ENCODE data around the gene CAMP. TPM values are rescaled to one million over a fixed set of nuclear protein-coding genes. Genes with fewer than 3 reads are reported as not detected.
"Not testable (repeated sequence)": the region's sequence is repeated elsewhere in the genome, so short reads cannot be mapped to it uniquely, and the experiment has no call there.

Gene CAMP
- total RNA-seq, 2 experiments from 2014 or later = not detected

- peak overlapping the region; percentile 85 for H3K27ac Mint-ChIP-seq
- no peaks in the 10 kb centered on the region for H3K9me3 Mint-ChIP-seq (ENCODE audit: insufficient read depth)
- peak overlapping the region; percentile 60 for H3K4me3 Mint-ChIP-seq
- ChIA-PET POLR2A (interaction anchor here (1.1 to 2.5 kb wide), 5 partner anchors 9 to 171 kb away, joined by 3 to 18 read pairs (median 7); partner anchors contain the start of genes CCDC51, NME6, TMA7 and ZNF589), CTCF (interaction anchor here (0.8 to 16.4 kb wide), 13 partner anchors 9 to 281 kb away, joined by 3 to 319 read pairs (median 5); partner anchors contain the start of genes CCDC51, TMA7 and ZNF589)
- no peaks in the 10 kb centered on the region for H3K27me3 Mint-ChIP-seq (ENCODE audit: low read depth)
- peaks cover 38% of the 10 kb centered on the region for H3K4me1 Mint-ChIP-seq (ENCODE audit: low read depth)
- H3K36me3 Mint-ChIP-seq (ENCODE audit: low read depth) = peaks cover 48% of the 10 kb centered on the region
- ATAC-seq = peak; percentile 97
- DNase-seq = peak; percentile 89
Measured at GRCh38 chr3:48268381-48268935, 45.2 kb downstream of the CAMP start.

GRCh38 chr3:48268936-48269561 lies 45.8 kb downstream of the CAMP start:
- ChIA-PET POLR2A (interaction anchor here (1.1 to 2.5 kb wide), 5 partner anchors 10 to 171 kb away, joined by 3 to 18 read pairs (median 7); partner anchors contain the start of genes CCDC51, NME6, TMA7 and ZNF589), CTCF (interaction anchor here (0.8 to 16.4 kb wide), 14 partner anchors 8 to 289 kb away, joined by 3 to 319 read pairs (median 5); partner anchors contain the start of genes CCDC51, TMA7 and ZNF589)
- no peaks in the 10 kb centered on the region for H3K9me3 Mint-ChIP-seq (ENCODE audit: insufficient read depth)
- peaks cover 44% of the 10 kb centered on the region for H3K36me3 Mint-ChIP-seq (ENCODE audit: low read depth)
- no peaks in the 10 kb centered on the region for H3K27me3 Mint-ChIP-seq (ENCODE audit: low read depth)
- peaks cover 38% of the 10 kb centered on the region for H3K4me1 Mint-ChIP-seq (ENCODE audit: low read depth)
- H3K27ac Mint-ChIP-seq = peak overlapping the region; percentile 85
- ATAC-seq (peak; percentile 42), DNase-seq (peak; percentile 45)
- H3K4me3 Mint-ChIP-seq = peak overlapping the region; percentile 60

GRCh38 chr3:48269592-48269991 lies 46.3 kb downstream of the CAMP start:
- no peaks in the 10 kb centered on the region for H3K27me3 Mint-ChIP-seq (ENCODE audit: low read depth)
- POLR2A ChIA-PET = interaction anchor here (1.1 to 2.5 kb wide), 4 partner anchors 15 to 170 kb away, joined by 4 to 18 read pairs (median 8); partner anchors contain the start of genes CCDC51, NME6, TMA7 and ZNF589
- peaks cover 38% of the 10 kb centered on the region for H3K4me1 Mint-ChIP-seq (ENCODE audit: low read depth)
- H3K36me3 Mint-ChIP-seq (ENCODE audit: low read depth) = peaks cover 42% of the 10 kb centered on the region
- CTCF ChIA-PET = interaction anchor here (1.0 to 16.4 kb wide), 9 partner anchors 22 to 289 kb away, joined by 3 to 319 read pairs (median 7); partner anchors contain the start of genes CCDC51, TMA7 and ZNF589
- no peaks in the 10 kb centered on the region for H3K9me3 Mint-ChIP-seq (ENCODE audit: insufficient read depth)
- ATAC-seq (no peak), DNase-seq (no peak)
- H3K27ac Mint-ChIP-seq = peak overlapping the region; percentile 85
- peak overlapping the region; percentile 13 for H3K4me3 Mint-ChIP-seq

- Mint-ChIP-seq H3K9me3 (ENCODE audit: insufficient read depth) (no peaks in the 10 kb centered on the region), H3K27me3 (ENCODE audit: low read depth) (no peaks in the 10 kb centered on the region), H3K4me3 (no peak overlapping the region), H3K36me3 (ENCODE audit: low read depth) (peaks cover 42% of the 10 kb centered on the region), H3K4me1 (ENCODE audit: low read depth) (peaks cover 38% of the 10 kb centered on the region), H3K27ac (no peak overlapping the region)
- ATAC-seq (no peak), DNase-seq (no peak)
- CTCF ChIA-PET = interaction anchor here (1.0 to 16.4 kb wide), 6 partner anchors 30 to 288 kb away, joined by 4 to 319 read pairs (median 10); partner anchors contain the start of genes CCDC51 and TMA7
- POLR2A ChIA-PET = interaction anchor here (2.5 kb wide), 1 partner anchor 170 kb away, joined by 7 read pairs; the partner anchor contains the start of genes CCDC51 and TMA7
Measured at GRCh38 chr3:48270306-48270705, 47.0 kb downstream of the CAMP start.

- H3K36me3 Mint-ChIP-seq (ENCODE audit: low read depth) = peaks cover 38% of the 10 kb centered on the region
- not testable (repeated sequence) for DNase-seq; H3K27me3 Mint-ChIP-seq (ENCODE audit: low read depth); H3K9me3 Mint-ChIP-seq (ENCODE audit: insufficient read depth); ATAC-seq; H3K4me3 Mint-ChIP-seq; H3K27ac Mint-ChIP-seq
- CTCF ChIA-PET = interaction anchor here (0.8 to 16.4 kb wide), 5 partner anchors 14 to 278 kb away, joined by 3 to 319 read pairs (median 5); partner anchors contain the start of genes CCDC51 and TMA7
- POLR2A ChIA-PET = interaction anchor here (2.3 kb wide), 1 partner anchor 30 kb away, joined by 11 read pairs; the partner anchor contains the start of gene ZNF589
- H3K4me1 Mint-ChIP-seq (ENCODE audit: low read depth) = peaks cover 38% of the 10 kb centered on the region
Measured at GRCh38 chr3:48271223-48271622, 47.9 kb downstream of the CAMP start.

- no peaks in the 10 kb centered on the region for H3K27me3 Mint-ChIP-seq (ENCODE audit: low read depth)
- ChIA-PET POLR2A (interaction anchor here (0.9 to 2.3 kb wide), 2 partner anchors 31 to 164 kb away, joined by 3 to 11 read pairs; partner anchors contain the start of gene ZNF589), CTCF (interaction anchor here (0.8 to 16.4 kb wide), 8 partner anchors 13 to 277 kb away, joined by 3 to 319 read pairs (median 4); partner anchors contain the start of genes CCDC51 and TMA7)
- no peak overlapping the region for H3K4me3 Mint-ChIP-seq
- DNase-seq (no peak), ATAC-seq (no peak)
- H3K4me1 Mint-ChIP-seq (ENCODE audit: low read depth) = peaks cover 36% of the 10 kb centered on the region
- H3K36me3 Mint-ChIP-seq (ENCODE audit: low read depth) = peaks cover 37% of the 10 kb centered on the region
- H3K9me3 Mint-ChIP-seq (ENCODE audit: insufficient read depth) = no peaks in the 10 kb centered on the region
- H3K27ac Mint-ChIP-seq = no peak overlapping the region
Measured at GRCh38 chr3:48271763-48272498, 48.6 kb downstream of the CAMP start.

GRCh38 chr3:48273594-48274211 lies 50.4 kb downstream of the CAMP start:
- H3K4me1 Mint-ChIP-seq (ENCODE audit: low read depth) = peaks cover 20% of the 10 kb centered on the region
- H3K9me3 Mint-ChIP-seq (ENCODE audit: insufficient read depth) = no peaks in the 10 kb centered on the region
- ATAC-seq (peak; percentile 44), DNase-seq (peak; percentile 72)
- H3K27me3 Mint-ChIP-seq (ENCODE audit: low read depth) = no peaks in the 10 kb centered on the region
- no peak overlapping the region for H3K4me3 Mint-ChIP-seq
- H3K27ac Mint-ChIP-seq = no peak overlapping the region
- peaks cover 27% of the 10 kb centered on the region for H3K36me3 Mint-ChIP-seq (ENCODE audit: low read depth)
- ChIA-PET POLR2A (interaction anchor here (0.9 kb wide), 1 partner anchor 33 kb away, joined by 3 read pairs; the partner anchor contains the start of gene ZNF589), CTCF (interaction anchor here (0.6 to 16.4 kb wide), 15 partner anchors 10 to 171 kb away, joined by 3 to 319 read pairs (median 4); partner anchors contain the start of genes CCDC51, TMA7 and ZNF589)

- Mint-ChIP-seq H3K27ac (no peak overlapping the region), H3K36me3 (ENCODE audit: low read depth) (peaks cover 19% of the 10 kb centered on the region), H3K27me3 (ENCODE audit: low read depth) (no peaks in the 10 kb centered on the region), H3K4me3 (no peak overlapping the region), H3K9me3 (ENCODE audit: insufficient read depth) (no peaks in the 10 kb centered on the region), H3K4me1 (ENCODE audit: low read depth) (peaks cover 13% of the 10 kb centered on the region)
- ChIA-PET CTCF (interaction anchor here (0.6 to 16.4 kb wide), 9 partner anchors 9 to 194 kb away, joined by 3 to 319 read pairs (median 6); partner anchors contain the start of genes CCDC51 and TMA7), POLR2A (interaction anchor here (0.9 to 1.2 kb wide), 2 partner anchors 33 to 125 kb away, joined by 3 to 4 read pairs; partner anchors contain the start of gene ZNF589)
- ATAC-seq = no peak
- no peak for DNase-seq
Measured at GRCh38 chr3:48274452-48274851, 51.2 kb downstream of the CAMP start.
